CD4-positive, alpha-beta T cell treated with Interleukin-1 beta for 1 hour (primary cell): ENCODE data around the gene INTS12.
A peak's percentile ranks its signal among the peaks of the same experiment; 100 is the strongest.
"Not testable (repeated sequence)": the region's sequence is repeated elsewhere in the genome, so short reads cannot be mapped to it uniquely, and the experiment has no call there.

ENCODE experiments used
- DNase-seq, 2 donors: peaks; one replicate each; pipeline ENCODE4 v3.0.0-alpha.2; 2020 to 2022

INTS12 gene, protein sequence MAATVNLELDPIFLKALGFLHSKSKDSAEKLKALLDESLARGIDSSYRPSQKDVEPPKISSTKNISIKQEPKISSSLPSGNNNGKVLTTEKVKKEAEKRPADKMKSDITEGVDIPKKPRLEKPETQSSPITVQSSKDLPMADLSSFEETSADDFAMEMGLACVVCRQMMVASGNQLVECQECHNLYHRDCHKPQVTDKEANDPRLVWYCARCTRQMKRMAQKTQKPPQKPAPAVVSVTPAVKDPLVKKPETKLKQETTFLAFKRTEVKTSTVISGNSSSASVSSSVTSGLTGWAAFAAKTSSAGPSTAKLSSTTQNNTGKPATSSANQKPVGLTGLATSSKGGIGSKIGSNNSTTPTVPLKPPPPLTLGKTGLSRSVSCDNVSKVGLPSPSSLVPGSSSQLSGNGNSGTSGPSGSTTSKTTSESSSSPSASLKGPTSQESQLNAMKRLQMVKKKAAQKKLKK

DNA sequence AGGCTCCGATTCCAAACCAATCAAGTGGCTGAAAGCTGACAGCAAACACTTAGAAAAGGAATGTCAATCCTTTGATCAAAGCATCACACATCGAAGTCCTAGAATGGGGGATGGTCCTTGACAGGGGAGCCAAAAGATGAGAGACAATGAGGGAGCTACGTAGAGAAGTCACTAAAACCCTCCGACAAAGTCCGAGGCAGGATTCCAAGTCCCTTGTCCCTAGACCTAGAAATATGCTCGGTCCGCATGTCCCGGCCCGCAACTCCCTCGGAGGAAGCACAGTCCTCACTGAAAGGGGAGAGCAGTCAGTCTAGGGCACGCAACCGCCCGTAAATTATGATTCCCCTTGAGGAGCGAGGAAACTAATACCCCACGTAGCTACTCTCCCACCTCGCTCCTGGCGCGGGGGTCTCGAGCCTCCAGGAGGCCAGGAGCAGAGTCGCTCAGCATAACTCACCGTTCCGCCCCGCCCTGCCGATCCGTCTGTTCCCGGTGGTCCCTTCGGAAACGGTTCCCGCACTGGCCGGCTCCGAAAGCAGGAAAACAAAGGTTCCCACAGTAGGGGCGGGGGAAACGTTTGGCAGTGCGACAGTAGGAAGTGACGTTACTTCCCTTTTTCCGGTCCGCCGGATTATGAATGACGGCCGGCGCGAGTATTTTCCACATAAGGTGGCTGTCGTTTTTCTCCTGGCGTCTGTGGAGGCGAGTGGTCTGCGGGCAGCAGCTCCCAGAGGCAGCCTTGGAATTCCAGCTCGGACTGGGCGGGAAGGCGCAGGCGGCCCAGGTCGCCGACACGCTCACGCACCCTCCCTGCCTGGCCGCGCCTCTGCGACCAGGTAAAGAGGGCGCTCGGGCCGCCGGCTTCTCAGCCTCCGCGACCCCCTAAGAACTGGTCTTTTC lies at the start of gene INTS12, which contains the start of gene GSTCD:
TSS of gene INTS12 (minus strand) at position 509 of the 900 bp plus-strand sequence. CDS start 8,684 bp downstream, outside the sequence.
TSS of gene GSTCD (plus strand) at position 604 of the 900 bp plus-strand sequence. CDS start 8,830 bp downstream, outside the sequence.
- DNase-seq = peak; percentile 85 to 89

DNA sequence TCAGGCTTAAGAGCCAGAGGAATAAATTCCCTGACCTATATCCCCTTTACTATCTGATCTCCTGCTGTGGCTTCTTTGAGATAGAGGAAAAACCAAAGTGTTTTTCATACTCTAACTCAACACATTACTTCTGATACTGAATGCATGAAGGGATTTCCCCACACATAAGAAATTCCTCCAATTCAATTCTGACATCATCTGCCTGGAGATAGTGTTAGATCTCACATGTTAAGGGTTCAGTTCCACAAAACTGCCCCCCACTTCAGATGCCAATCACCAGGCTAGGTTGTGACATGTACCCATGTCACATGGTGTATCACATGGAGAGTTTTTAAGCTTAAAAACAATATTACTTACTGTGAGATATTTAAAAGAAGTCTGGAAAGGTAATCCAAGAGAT lies 46.9 kb upstream of the INTS12 start:
- no peak for DNase-seq

GRCh38 chr4:105753361-105753760 lies 44.9 kb upstream of the INTS12 start:
- no peak for DNase-seq

DNA sequence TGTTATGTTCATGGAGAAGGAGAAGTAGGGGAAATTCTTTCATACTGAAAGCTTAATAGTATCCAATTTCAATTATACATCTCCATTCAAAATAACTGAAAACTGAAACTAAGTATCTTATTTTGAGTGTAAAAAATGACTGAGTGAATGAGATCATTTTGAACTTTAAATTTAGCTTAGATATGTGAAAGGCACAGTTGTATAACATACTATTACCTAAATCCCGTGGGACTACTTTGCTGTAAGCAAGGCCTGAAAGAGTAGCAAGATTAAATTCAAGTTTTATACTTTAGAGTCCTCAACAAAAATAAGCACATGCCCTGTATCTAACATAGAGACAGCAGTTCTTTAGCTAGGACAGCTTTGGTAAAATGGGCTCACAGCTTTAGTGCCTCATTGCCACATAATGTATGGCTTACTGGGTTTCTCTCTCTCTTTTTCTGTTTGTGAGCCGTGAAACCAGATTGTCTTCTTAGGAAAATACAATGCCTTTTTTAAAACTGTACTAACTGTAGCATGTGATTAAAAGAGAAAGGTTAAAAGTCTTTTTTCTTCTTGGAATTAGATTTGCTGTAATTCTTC lies 43.3 kb upstream of the INTS12 start:
- no peak for DNase-seq

DNA sequence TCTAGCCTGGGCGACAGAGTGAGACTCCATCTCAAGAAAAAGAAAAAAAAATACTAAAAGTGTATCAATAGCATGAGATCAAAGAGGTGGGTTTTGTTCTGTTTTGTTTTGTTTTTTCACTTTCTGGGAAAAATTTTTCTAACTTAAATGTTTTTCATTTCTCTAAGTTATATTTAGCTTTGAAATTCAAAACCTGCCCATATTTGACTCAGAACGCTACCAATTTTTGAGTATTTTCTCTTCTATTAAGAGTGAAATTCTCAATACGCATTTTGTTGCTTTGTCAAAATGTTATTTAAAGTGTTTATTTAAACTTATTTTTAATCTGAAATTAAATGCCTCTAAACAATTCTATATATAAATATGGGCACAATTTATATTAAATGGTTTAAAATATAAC lies 39.7 kb upstream of the INTS12 start:
- no peak for DNase-seq

DNA sequence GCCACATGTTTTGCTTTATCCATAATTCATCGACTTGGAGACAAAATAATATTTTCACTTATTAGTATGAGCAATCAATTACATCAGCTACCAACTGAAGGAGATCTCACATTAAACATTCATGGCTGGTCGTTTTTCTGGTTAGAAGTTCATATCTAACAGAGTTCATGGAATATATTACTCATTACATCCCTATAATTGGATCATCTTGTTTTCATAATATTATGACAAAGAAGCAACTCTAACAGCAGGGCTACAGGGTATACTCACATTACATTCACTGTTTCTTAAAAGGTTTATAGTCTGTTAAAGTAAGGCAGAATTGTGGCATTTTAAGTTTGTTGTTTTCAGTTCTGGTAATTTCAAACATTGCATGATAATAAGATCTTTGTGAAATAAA lies 33.1 kb upstream of the INTS12 start:
- no peak for DNase-seq

DNA sequence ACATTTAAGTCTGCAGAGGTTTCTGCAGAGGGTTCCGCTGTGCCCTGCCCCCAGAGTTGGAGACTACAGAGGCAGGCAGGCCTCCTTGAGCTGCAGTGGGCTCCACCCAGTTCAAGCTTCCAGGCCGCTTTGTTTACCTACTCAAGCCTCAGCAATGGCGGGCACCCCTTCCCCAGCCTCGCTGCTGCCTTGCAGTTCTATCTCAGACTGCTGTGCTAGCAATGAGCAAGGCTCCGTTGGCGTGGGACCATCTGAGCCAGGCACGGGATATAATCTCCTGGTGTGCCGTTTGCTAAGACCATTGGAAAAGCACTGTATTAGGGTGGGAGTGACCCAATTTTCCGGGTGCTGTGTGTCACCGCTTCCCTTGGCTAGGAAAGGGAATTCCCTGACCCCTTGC lies 26.7 kb upstream of the INTS12 start:
- DNase-seq = not testable (repeated sequence)

- not testable (repeated sequence) for DNase-seq
These were observed 21.4 kb upstream of the INTS12 start for GRCh38 chr4:105729895-105730294.

- no peak for DNase-seq
These were observed 17.1 kb upstream of the INTS12 start for GRCh38 chr4:105725623-105726022.

GRCh38 chr4:105719204-105719603 lies 10.7 kb upstream of the INTS12 start:
- no peak for DNase-seq

DNA sequence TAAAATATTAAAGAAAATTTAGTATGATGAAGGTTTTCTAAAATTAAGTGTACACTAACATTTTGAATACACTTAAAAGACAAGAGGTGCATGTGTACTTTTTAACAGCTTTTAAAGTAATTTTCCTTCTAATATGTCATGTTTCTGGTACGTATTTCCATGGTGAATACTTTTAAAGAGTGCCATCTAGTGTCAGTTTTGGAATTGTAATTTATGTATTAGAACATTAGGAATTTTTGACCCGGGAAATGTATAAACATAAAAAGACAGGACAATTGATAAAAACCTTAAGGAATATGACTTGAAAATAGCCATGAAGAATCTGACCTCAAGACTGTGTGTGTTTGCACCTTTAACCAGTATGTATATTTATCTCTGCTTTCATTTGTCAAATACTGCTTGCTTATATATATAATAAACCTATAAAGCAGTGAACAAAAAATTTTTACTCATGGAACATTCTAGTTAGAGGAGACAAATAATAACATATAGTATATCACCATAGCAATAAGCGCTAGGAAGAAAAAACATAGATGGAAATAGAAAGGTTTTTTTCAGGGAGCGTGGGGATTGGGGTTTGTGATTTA lies 7.3 kb upstream of the INTS12 start:
- DNase-seq = peak in 1 of 2 donors; percentile 34

GRCh38 chr4:105714932-105715331 lies 6.4 kb upstream of the INTS12 start:
- no peak for DNase-seq

- DNase-seq = no peak
These were observed 5.6 kb upstream of the INTS12 start for GRCh38 chr4:105714071-105714521.

GRCh38 chr4:105712766-105713165 lies 4.3 kb upstream of the INTS12 start:
- no peak for DNase-seq

GRCh38 chr4:105710678-105711077 lies 2.2 kb upstream of the INTS12 start:
- DNase-seq = no peak

- no peak for DNase-seq
These were observed 1.6 kb upstream of the INTS12 start for GRCh38 chr4:105710012-105710600.

DNA sequence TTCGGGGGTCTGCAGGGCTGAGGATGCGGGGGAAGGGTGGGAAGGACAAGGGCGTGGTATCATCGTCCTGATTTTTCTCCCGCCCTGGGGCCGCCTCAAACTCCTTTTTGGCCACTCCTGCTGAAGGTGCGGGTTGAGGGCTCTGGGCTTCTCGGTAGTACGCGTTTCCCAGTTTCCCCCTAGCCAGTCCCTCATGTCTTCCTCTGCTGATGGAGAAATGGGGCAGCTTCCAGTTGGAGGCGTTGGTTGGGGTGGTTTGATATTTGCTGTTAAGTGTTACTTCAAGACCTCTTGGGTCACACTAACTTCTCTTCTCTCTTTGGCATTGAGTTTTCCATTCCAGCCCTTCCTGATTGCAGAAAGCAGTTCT lies 577 bp upstream of the INTS12 start:
- no peak for DNase-seq

DNA sequence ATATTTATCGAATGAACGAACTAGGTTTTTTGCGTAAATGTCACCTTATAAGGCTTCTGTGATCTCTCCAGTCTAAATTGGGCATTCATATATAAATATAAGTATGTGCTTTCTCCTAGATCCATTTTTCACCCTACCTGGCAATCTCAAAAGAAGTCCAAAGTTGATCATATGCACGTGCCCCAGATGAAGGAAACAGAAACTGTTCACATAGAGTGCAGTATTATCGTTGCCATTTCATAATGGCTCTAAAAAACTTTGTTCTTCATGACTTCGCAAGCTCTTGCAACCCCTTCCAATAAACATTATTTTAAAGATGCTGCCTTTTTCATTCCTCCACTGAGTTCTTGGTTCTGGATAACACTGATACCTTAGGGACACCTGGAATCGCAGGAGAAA lies 708 bp downstream of the INTS12 start:
- DNase-seq = peak in 1 of 2 donors; percentile 8

DNA sequence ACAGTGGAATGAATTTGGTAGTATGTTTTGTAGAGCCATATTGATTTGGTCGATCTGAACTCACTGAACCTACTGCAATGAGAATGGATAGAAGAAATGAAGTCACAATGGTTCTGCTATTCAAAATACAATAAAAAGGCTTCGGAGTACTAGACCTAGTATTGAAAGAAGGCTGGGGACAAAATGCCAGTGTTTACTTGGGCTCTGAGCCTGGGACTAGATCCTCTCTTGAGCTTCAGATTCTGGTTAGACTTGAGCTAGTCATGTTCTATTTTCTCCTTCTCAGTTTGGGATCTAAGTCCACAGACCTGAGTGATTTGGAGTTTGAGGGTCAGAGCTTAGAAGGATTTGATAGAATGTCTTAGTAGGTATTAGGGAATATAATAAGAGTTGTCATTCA lies 9.9 kb downstream of the INTS12 start:
- DNase-seq = no peak

- DNase-seq = not testable (repeated sequence)
These were observed 12.7 kb downstream of the INTS12 start for GRCh38 chr4:105695832-105696231.

DNA sequence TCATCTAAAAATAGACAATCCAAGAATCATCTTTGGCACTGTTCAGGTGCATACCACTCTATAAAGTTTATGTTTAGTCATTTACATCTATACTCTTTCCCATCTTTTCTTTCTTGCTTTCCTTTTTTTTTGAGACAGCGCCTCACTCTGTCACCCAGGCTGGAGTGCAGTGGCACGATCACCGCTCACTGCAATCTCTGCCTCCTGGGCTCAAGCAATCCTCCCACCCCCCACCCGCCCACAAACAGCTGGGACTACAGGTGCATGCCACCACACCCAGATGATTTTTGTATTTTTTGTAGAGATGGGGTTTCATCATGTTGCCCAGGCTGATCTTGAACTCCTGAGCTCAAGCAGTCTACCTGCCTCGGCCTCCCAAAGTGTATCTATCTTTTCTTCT lies 13.7 kb downstream of the INTS12 start:
- DNase-seq = not testable (repeated sequence)

DNA sequence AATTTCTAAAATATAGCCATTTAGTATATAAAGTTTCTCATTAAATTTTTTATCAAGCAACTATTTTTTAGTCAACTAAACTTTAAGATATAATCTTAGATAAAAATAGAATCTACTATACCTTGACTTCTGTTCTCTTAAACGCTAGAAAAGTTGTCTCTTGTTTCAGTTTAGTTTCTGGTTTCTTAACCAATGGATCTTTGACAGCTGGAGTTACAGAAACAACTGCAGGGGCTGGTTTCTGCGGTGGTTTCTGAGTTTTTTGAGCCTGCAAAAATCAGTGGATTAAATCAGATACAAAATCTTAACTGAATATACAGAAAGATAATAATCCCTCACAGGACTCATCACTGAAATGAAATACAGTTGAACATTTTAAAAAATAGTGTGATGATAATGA lies 21.9 kb downstream of the INTS12 start:
- DNase-seq = no peak
